ENCODE data around the gene CORO7.

Gene CORO7

DNA sequence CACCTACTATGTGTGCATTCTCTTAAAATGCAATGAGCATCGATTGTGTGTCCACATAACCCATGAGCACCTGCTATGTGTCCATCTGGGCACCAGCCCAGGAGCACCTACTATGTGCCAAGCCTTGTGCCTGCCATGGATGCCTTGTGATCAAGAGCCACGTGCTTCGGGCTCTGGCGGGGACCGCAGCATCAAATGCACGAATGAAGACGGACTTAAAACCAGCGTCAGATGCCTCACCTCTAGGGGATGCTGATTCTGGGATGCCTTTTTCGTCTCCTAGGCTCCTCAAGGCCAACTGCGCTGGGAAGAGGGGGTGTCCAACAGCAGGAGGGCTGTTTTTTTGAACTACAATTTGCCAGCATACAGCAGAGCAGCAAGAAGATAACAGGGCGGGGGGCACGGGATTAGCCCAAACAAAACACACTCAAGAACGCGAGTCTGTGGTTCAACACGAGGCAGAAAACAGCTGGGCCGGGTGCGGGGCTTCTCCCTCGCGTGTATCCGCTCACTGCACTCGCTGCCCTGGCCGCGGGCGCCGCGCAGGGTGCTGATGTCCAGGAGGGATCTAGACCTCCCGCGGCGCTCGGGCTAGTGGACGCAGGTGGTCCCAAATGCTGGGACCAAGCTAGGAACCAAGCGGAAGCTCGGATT, 101.7 kb downstream of the CORO7 start:
- H3K27ac Mint-ChIP-seq = peak overlapping the region; percentile 58

GRCh38 chr16:4313563-4314531, 102.5 kb downstream of the CORO7 start:
- no peak for ATAC-seq (ENCODE audit: low read depth)
- H3K4me1 Mint-ChIP-seq = peaks cover 9% of the 10 kb centered on the region
- no peak overlapping the region for H3K27ac Mint-ChIP-seq
- peak overlapping the region; percentile 93 for H3K4me3 Mint-ChIP-seq
- peaks cover 9% of the 10 kb centered on the region for H3K27me3 Mint-ChIP-seq
- H3K9me3 Mint-ChIP-seq = no peaks in the 10 kb centered on the region
- no peak for DNase-seq (ENCODE audit: low spot score in 2 of 2)
- peaks cover 1% of the 10 kb centered on the region for H3K36me3 Mint-ChIP-seq

More for the DNA sequence above, 101.7 kb downstream of the CORO7 start:
- peaks cover 14% of the 10 kb centered on the region for H3K4me1 Mint-ChIP-seq
- ATAC-seq (ENCODE audit: low read depth) = no peak
- H3K9me3 Mint-ChIP-seq = no peaks in the 10 kb centered on the region
- H3K4me3 Mint-ChIP-seq = peak overlapping the region; percentile 93
- DNase-seq (ENCODE audit: low spot score in 2 of 2) = no peak
- peaks cover 1% of the 10 kb centered on the region for H3K36me3 Mint-ChIP-seq
- H3K27me3 Mint-ChIP-seq = peaks cover 9% of the 10 kb centered on the region

GRCh38 chr16:4309833-4310266, 106.5 kb downstream of the CORO7 start:
- no peak overlapping the region for H3K27ac Mint-ChIP-seq
- H3K4me1 Mint-ChIP-seq = peaks cover 20% of the 10 kb centered on the region
- DNase-seq (ENCODE audit: low spot score in 2 of 2) (peak; percentile 71 to 73), ATAC-seq (ENCODE audit: low read depth) (peak; percentile 34)
- peaks cover 7% of the 10 kb centered on the region for H3K27me3 Mint-ChIP-seq
- H3K4me3 Mint-ChIP-seq = no peak overlapping the region
- peaks cover 1% of the 10 kb centered on the region for H3K36me3 Mint-ChIP-seq
- H3K9me3 Mint-ChIP-seq = no peaks in the 10 kb centered on the region

GRCh38 chr16:4309102-4309832, 107.1 kb downstream of the CORO7 start:
- Mint-ChIP-seq H3K4me3 (peak overlapping the region; percentile 29), H3K36me3 (no peaks in the 10 kb centered on the region), H3K27me3 (peaks cover 3% of the 10 kb centered on the region), H3K9me3 (no peaks in the 10 kb centered on the region), H3K4me1 (peaks cover 16% of the 10 kb centered on the region), H3K27ac (no peak overlapping the region)
- ATAC-seq (ENCODE audit: low read depth) (peak; percentile 5), DNase-seq (ENCODE audit: low spot score in 2 of 2) (no peak)

DNA sequence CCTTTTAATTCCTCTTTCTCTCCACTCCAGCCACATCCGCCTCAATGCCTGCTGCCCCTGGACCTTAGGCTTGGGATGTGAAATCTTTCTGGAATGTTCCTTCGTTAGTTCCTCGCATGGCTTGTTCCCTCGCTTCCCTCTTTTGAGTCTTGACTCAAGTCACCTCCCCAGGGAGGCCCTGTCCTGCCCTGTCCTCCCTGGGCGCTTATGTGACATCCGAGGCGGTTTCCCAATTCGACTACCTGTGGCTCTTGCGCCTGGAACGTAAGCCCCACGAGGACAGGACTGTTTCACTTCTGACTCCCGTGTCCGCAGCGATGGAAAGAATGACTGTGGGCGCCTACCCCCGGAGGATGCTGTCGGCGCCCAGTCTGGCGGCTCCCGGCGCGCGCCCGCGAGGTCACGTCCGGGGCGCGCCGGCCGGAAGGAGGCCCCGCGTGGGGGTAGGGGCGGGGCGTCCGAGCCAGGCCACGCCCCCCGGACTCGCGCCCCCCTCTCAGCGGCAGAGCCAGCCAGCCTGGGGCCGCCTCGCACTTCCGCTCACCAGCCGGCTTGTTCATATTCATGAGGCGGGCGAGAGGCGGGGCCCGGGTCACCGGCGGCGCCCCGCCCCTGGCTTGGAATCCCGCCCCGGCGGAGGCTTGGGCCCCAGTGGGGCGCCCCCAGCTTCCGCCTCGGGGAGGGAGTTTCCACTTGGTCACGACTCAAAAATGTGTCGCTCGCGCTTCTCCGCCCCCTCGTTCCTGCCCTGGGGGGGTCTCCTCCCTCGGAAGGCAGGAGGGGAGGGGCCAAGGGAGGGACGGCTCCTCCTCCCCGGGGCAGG, 109.0 kb downstream of the CORO7 start:
- H3K9me3 Mint-ChIP-seq = no peaks in the 10 kb centered on the region
- no peaks in the 10 kb centered on the region for H3K27me3 Mint-ChIP-seq
- H3K27ac Mint-ChIP-seq = peak overlapping the region; percentile 96
- DNase-seq (ENCODE audit: low spot score in 2 of 2) = peak; percentile 94 to 99
- H3K4me1 Mint-ChIP-seq = peaks cover 13% of the 10 kb centered on the region
- H3K4me3 Mint-ChIP-seq = peak overlapping the region; percentile 90
- ATAC-seq (ENCODE audit: low read depth) = peak; percentile 87
- H3K36me3 Mint-ChIP-seq = no peaks in the 10 kb centered on the region

DNA sequence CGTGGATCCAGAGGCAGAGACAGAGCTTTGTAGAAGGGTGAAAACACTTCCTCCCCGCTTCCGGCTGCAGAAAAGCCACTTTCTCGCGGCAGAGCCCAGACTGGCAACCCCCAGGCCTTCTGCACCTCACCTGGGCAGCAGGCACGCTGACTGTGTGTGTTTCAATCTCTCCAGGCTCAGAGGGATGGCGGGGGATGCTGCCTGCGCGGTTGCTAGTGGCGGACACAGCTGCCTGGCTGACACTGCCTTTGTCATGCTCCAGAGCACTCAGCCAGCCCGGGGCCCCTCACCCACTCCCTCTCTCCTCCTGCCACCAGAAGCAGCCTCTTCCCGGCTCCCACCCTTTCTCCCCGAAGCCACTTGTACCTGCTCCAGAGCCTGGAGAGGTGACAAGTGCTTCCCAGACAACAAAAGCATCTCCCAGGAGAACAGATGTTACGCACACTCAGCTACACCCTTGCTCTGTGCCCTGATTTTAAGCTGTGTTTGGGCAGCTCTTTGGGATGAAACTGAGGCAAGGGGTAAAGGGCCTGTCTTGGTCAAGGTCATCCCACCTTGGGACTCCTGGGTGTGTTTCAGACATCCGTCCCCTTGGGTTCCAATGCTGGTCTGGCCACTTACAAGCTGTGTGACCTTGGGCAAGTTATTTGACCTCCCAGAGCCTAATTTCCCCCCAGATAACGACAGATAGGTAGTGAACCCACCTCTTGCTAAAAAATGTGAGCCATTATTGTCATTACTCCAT, 109.8 kb downstream of the CORO7 start:
- no peak for DNase-seq (ENCODE audit: low spot score in 2 of 2)
- Mint-ChIP-seq H3K36me3 (no peaks in the 10 kb centered on the region), H3K9me3 (no peaks in the 10 kb centered on the region), H3K27me3 (no peaks in the 10 kb centered on the region), H3K4me3 (peak overlapping the region; percentile 90), H3K4me1 (peaks cover 13% of the 10 kb centered on the region), H3K27ac (peak overlapping the region; percentile 96)
- ATAC-seq (ENCODE audit: low read depth) = peak; percentile 8

Measured in memory B cell (primary cell).